Stimulated activated CD4-positive, alpha-beta T cell treated with anti-CD3 and anti-CD28 coated beads, Interleukin-12 subunit alpha, Interleukin-12 subunit beta, amount 100 ng/mL, for 4 hours (primary cell): ENCODE results near the gene PROK1.

Source experiments
- DNase-seq: peaks from one replicate; pipeline ENCODE4 v3.0.0-alpha.2; 2020

The PROK1 gene

GRCh38 chr1:110490791-110491451 is 40.0 kb downstream of the PROK1 start:
- DNase-seq = no peak

- no peak for DNase-seq
These were observed 41.6 kb downstream of the PROK1 start for GRCh38 chr1:110492573-110492972.

GRCh38 chr1:110493059-110493699 is 42.2 kb downstream of the PROK1 start:
- no peak for DNase-seq

GRCh38 chr1:110494036-110494435 is 43.1 kb downstream of the PROK1 start:
- DNase-seq = no peak

DNA sequence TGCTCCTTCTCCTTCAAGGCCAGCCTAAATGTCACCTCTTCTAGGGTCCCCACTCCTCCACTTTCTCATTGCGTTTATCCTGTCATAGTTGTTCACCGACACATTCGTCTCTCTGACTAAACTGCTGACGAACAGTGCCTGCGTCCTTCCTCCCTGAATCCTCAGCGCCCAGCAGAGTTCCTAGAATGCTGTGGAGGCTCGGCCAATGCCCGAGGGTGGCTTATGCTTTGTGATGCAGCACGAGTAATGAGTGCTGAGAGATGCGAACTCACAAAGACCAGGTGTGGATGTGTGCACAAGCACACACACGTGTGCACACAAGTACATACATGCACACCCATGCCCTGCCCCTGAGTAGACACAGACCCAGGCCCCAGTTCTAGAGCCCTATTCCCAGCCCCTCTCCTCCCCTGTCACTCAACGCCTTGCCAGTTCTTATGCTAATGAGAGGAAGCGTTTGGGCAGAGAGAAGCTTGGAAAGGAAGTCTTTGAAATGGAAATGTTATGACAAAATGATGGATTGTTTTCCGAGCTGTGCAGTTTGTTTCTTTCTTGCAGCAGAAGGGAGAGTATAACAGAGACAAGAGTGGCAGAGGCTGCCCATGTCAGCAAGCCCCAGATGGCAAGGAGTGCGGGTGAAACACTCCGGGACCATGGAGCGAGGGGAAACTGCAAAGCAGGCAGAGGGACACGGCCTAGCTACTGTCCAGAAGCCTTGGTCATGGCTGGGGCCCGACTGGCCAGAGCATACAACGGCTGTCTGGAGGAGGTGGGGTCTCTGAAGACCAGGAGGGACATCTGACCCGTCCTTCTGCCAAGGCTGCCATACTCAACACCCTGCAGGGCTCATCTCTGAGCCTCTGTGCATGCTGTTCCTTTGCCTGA is 43.8 kb downstream of the PROK1 start:
- DNase-seq = no peak

DNA sequence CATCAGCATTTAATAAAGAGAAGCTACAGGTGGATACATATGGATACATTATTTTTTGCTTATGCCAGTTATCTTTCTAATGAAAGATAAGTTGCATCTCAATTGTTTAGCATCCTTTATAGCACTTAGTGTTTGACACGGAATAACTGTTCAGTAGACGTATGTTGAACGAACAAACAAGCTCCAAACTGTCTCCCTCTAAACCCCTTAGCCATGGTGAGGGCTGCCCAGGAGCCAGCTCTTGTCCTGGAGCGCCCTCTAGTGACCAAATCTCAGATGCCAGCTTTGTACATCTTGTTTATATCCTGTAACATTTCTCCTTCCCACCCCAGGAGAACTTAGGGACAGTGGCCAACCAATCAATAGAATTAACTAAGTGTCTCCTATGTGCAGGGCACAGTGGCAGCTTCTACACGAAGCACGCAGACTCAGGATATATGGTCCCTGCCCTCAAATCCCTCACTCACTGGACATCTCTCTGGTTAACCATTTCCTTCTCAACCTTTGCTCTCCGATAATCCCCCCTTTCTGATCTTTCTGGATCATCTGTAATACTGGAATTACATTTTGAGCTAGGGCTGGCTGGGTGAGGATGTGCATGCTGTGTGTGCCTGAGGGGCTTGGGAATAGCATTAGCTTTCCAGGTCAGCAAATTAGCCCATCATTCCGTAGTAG is 45.1 kb downstream of the PROK1 start:
- peak; percentile 77 for DNase-seq

GRCh38 chr1:110498270-110498669 is 47.3 kb downstream of the PROK1 start:
- DNase-seq = no peak

DNA sequence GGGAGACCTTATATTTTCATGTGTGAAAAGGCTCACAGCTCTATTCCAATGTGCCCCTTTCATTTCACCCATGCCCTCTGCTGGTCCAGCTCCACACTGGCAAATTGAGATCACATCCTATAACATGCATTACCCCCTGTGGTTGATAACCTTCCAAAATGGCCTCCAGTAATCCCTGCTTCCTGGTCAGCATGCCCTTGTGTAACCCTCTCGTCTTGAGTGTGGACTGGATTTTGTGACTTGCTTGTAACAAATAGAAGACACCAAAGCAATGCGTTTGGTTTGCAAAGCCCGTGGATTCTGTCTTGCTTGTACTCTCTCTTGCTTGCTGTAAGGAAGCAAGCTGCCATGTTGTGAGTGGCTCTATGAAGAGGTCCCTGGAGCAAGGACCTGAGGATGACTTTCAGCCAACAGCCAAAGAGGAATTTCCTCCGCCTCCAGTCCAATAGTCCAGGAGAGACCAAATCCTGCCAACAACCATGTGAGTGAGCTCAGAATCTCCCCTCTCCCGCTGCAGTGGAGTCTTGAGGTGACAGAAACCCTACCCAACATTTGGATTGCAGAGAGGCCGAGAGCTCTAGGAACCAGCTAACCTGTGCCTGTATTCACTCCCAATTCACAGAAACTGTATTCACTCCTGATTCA is 50.7 kb downstream of the PROK1 start:
- DNase-seq = no peak

- no peak for DNase-seq
These were observed 51.6 kb downstream of the PROK1 start for GRCh38 chr1:110502402-110503151.

DNA sequence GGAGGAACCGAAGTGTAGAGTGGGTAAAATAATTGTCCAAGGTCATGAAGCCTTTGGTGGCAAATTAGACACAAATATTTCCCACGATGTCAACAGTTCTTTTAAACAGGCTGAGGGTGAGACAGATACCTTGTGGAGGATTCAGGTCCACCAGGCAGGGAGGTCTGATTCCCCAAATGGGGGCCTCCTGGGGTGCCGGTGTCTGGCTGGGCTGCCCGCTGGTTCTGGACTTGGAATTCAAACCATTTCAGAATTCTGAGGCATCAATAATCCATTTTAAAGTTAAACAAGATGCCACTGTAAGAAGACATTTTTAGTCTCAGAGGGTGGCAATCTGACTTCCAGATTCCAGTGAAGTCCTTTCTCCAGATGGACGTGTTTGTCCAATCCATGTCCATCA is 52.5 kb downstream of the PROK1 start:
- DNase-seq = no peak

DNA sequence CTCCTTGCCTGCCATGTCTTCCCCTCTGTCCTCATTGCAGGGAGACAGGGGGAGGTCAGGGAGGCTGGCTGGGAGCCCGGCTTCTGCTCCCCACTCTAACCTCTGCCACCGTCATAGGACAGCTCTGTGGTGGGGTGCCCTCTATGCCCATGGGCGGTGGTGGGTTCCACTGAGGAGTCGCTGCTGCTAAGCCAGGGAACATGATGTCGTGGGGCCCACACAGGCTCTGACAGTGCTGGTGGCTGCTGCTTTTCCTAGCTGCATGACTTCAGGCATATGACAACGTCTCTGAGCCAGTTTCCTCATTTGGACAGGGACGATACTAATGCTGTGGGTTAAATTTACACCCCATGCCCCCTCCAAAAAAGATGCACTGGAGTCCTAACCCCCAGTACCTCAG is 53.3 kb downstream of the PROK1 start:
- no peak for DNase-seq

GRCh38 chr1:110505596-110505995 is 54.6 kb downstream of the PROK1 start:
- no peak for DNase-seq

- DNase-seq = no peak
These were observed 55.6 kb downstream of the PROK1 start for GRCh38 chr1:110506541-110506940.
